Measurements from ENCODE around the gene PTPRK. TPM values are rescaled to one million over a fixed set of nuclear protein-coding genes. Genes with fewer than 3 reads are reported as not detected.

PTPRK gene
- total and polyA plus RNA-seq, 4 donors = 12.1 to 61.2 (median 29.1) TPM

GRCh38 chr6:128186729-128187128, 333.7 kb downstream of the PTPRK start (continued):
- TF ChIP-seq EGR1 (IDR thresholded peaks at IDR 0.05; ENCODE audit: low read depth in 2 of 2) (no peak), HNF4G (IDR thresholded peaks at IDR 0.05) (no peak), CTCF (IDR thresholded peaks at IDR 0.05; ENCODE audit: low read depth, low read length, missing input control) (no peak)

- DNase-seq (ENCODE audit: low spot score) = no peak
- Histone ChIP-seq H3K9me3 (ENCODE audit: control insufficient read depth in 4 of 4, low read length in 3 of 4) (no peaks in the 10 kb centered on the region), H3K9ac (ENCODE audit: low read depth in 1 of 2, low read length in 2 of 2) (no peak overlapping the region), H3K4me1 (ENCODE audit: control insufficient read depth in 4 of 4, insufficient read depth in 4 of 4, low read length in 3 of 4) (peaks cover 2 to 10% (median 6%) of the 10 kb centered on the region in 4 donors), H3K36me3 (ENCODE audit: control insufficient read depth in 4 of 4, insufficient read depth in 3 of 4, low read depth in 1 of 4, low read length in 3 of 4) (peaks cover 0 to 5% (median under 1%) of the 10 kb centered on the region in 4 donors), H3K27me3 (ENCODE audit: control insufficient read depth in 4 of 4, insufficient read depth in 4 of 4, low read length in 3 of 4) (no peaks in the 10 kb centered on the region), H3K27ac (ENCODE audit: low read depth in 1 of 2, low read length in 2 of 2) (no peak overlapping the region), H3K4me3 (ENCODE audit: low read depth in 1 of 3, low read length in 3 of 3) (no peak overlapping the region)
- TF ChIP-seq EGR1 (IDR thresholded peaks at IDR 0.05; ENCODE audit: low read depth in 2 of 2) (no peak), RXRA (IDR thresholded peaks at IDR 0.05) (peak; percentile 24 to 48), NR2F2 (IDR thresholded peaks at IDR 0.05) (peak; percentile 39)
Observed at GRCh38 chr6:128179876-128180438, 340.4 kb downstream of the PTPRK start.

DNA sequence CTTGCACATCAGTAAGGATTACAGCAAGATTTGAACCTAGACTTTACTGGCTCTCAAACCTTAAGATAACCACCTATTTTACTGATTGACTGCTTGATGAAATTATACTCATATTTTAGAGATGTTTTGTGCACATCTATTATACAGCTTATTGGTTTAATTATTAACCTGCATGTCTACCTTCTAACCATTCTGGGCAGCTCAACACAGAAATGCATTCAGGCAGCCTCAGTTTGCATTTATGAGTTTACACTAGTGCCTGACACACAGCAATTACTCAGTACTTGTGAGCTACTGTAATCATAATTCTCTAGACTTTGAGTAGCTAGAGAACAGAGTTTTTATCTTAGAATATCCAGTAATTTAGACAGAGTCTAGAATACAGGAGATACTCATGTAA, 345.7 kb downstream of the PTPRK start:
- no peaks in the 10 kb centered on the region for H3K27me3 ChIP-seq (ENCODE audit: control insufficient read depth in 4 of 4, insufficient read depth in 4 of 4, low read length in 3 of 4)
- no peak overlapping the region for H3K27ac ChIP-seq (ENCODE audit: low read depth in 1 of 2, low read length in 2 of 2)
- H3K36me3 ChIP-seq (ENCODE audit: control insufficient read depth in 4 of 4, insufficient read depth in 3 of 4, low read depth in 1 of 4, low read length in 3 of 4) = no peaks in the 10 kb centered on the region
- H3K4me3 ChIP-seq (ENCODE audit: low read depth in 1 of 3, low read length in 3 of 3) = no peak overlapping the region
- DNase-seq (ENCODE audit: low spot score) = no peak
- H3K4me1 ChIP-seq (ENCODE audit: control insufficient read depth in 4 of 4, insufficient read depth in 4 of 4, low read length in 3 of 4) = peaks cover 0 to 3% (median under 1%) of the 10 kb centered on the region in 4 donors
- TF ChIP-seq, protein P1, sequence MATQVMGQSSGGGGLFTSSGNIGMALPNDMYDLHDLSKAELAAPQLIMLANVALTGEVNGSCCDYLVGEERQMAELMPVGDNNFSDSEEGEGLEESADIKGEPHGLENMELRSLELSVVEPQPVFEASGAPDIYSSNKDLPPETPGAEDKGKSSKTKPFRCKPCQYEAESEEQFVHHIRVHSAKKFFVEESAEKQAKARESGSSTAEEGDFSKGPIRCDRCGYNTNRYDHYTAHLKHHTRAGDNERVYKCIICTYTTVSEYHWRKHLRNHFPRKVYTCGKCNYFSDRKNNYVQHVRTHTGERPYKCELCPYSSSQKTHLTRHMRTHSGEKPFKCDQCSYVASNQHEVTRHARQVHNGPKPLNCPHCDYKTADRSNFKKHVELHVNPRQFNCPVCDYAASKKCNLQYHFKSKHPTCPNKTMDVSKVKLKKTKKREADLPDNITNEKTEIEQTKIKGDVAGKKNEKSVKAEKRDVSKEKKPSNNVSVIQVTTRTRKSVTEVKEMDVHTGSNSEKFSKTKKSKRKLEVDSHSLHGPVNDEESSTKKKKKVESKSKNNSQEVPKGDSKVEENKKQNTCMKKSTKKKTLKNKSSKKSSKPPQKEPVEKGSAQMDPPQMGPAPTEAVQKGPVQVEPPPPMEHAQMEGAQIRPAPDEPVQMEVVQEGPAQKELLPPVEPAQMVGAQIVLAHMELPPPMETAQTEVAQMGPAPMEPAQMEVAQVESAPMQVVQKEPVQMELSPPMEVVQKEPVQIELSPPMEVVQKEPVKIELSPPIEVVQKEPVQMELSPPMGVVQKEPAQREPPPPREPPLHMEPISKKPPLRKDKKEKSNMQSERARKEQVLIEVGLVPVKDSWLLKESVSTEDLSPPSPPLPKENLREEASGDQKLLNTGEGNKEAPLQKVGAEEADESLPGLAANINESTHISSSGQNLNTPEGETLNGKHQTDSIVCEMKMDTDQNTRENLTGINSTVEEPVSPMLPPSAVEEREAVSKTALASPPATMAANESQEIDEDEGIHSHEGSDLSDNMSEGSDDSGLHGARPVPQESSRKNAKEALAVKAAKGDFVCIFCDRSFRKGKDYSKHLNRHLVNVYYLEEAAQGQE (IDR thresholded peaks at IDR 0.05) = no peak
- TF ChIP-seq JUND (IDR thresholded peaks at IDR 0.05) = no peak
- no peak for TF ChIP-seq HNF4G (IDR thresholded peaks at IDR 0.05)
- no peak for TF ChIP-seq ATF3 (IDR thresholded peaks at IDR 0.05)
- H3K9ac ChIP-seq (ENCODE audit: low read depth in 1 of 2, low read length in 2 of 2) = no peak overlapping the region
- H3K9me3 ChIP-seq (ENCODE audit: control insufficient read depth in 4 of 4, low read length in 3 of 4) = no peaks in the 10 kb centered on the region

Data from liver (tissue), 9 donors.